Mucosa of descending colon (tissue), 3 donors: ENCODE measurements around the gene SCAMP2. TPM values are rescaled to one million over a fixed set of nuclear protein-coding genes. Genes with fewer than 3 reads are reported as not detected.

Source experiments
- ATAC-seq: fragments of 200-7000 bp; cut with Tn5 transposase; one replicate; pipeline ENCODE4 v1.9.1; 2020; ENCODE audit warnings: mild to moderate bottlenecking, moderate library complexity
- DNase-seq, 3 donors: peaks; one replicate each; pipeline ENCODE4 v3.0.0-alpha.2; 2020
- H3K36me3 ChIP-seq: fragments of 200-600 bp; one replicate; pipeline ENCODE4 v1.8.0; 2021; ENCODE audit warnings: low read depth, mild to moderate bottlenecking
- H3K4me1 ChIP-seq: fragments of 200-600 bp; one replicate; pipeline ENCODE4 v1.8.0; 2021; ENCODE audit warnings: low read depth, mild to moderate bottlenecking
- H3K4me3 ChIP-seq: fragments of 200-600 bp; one replicate; pipeline ENCODE4 v1.8.0; 2021; ENCODE audit warnings: mild to moderate bottlenecking
- H3K9me3 ChIP-seq: fragments of 200-600 bp; one replicate; pipeline ENCODE4 v1.8.0; 2021; ENCODE audit warnings: mild to moderate bottlenecking
- intact Hi-C, 2 donors: fragments of 100-400 bp; cut with DNase I in 1 of 2; cut with micrococcal nuclease in 1 of 2; formaldehyde crosslinking; loops; one replicate each; pipeline versions ENCODE4 v1.11.0 to v1.11.1; 2022; cut with DNase I, micrococcal nuclease
- total RNA-seq, 3 donors: library from RNA; stranded (reverse); fragmentation: NEBNext Ultra II Directional in 2 of 3; extraction: Animal tissue kit (Norgen Biotek cat#: 25700) in 2 of 3; gene quantifications; one replicate each; pipeline versions ENCODE4 v1.2.1 to v1.2.4, GENCODE V29; 2021 to 2023
- TF ChIP-seq, protein P1 (sequence below): fragments of 200-600 bp; IDR thresholded peaks from one replicate; pipeline ENCODE4 v1.8.0; 2022; ENCODE audit warnings: antibody characterized with exemption, mild to moderate bottlenecking
- donor health status: DM: no; HTN: no; CAD: no; lungs with moderate emphysema.
- donor health status: DM: no; HTN: no; CAD: no.
- donor health status: DM: no; HTN: yes; CAD: no.

The SCAMP2 gene
- total RNA-seq, 3 donors from 2014 or later, result 125 to 236 (median 218) TPM

DNA sequence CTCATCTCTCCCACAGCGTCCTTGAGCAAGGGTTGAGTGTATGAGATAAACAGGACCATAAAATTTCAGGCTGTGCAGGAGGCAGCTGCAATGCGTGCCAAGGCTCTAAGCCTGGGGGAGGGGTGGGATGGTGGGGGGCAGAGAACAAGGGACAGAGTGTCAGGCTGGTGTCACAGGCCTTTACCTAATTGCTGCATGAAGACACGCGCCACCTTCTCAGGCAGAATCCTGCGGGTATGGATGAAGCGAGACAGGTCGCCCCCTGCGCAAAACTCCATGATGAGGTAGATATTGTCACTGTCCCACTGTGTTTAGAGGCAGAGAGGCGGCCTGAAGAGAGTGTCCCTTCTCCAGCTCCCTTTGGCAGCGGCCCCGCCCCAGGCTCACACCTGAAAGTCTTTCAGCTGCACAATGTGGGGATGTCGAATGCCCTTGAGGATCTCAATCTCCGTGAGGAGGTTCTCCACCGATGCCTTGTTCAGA, 31.2 kb downstream of the SCAMP2 start:
- Histone ChIP-seq H3K4me1 (peaks cover 20% of the 10 kb centered on the region), H3K9me3 (no peaks in the 10 kb centered on the region), H3K36me3 (no peaks in the 10 kb centered on the region), H3K4me3 (no peak overlapping the region)
- intact Hi-C loops, result no loop called here
- TF ChIP-seq, protein P1, sequence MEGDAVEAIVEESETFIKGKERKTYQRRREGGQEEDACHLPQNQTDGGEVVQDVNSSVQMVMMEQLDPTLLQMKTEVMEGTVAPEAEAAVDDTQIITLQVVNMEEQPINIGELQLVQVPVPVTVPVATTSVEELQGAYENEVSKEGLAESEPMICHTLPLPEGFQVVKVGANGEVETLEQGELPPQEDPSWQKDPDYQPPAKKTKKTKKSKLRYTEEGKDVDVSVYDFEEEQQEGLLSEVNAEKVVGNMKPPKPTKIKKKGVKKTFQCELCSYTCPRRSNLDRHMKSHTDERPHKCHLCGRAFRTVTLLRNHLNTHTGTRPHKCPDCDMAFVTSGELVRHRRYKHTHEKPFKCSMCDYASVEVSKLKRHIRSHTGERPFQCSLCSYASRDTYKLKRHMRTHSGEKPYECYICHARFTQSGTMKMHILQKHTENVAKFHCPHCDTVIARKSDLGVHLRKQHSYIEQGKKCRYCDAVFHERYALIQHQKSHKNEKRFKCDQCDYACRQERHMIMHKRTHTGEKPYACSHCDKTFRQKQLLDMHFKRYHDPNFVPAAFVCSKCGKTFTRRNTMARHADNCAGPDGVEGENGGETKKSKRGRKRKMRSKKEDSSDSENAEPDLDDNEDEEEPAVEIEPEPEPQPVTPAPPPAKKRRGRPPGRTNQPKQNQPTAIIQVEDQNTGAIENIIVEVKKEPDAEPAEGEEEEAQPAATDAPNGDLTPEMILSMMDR, result no peak
- ATAC-seq, result peak; percentile 8
- peak in 1 of 3 donors; percentile 64 for DNase-seq

DNA sequence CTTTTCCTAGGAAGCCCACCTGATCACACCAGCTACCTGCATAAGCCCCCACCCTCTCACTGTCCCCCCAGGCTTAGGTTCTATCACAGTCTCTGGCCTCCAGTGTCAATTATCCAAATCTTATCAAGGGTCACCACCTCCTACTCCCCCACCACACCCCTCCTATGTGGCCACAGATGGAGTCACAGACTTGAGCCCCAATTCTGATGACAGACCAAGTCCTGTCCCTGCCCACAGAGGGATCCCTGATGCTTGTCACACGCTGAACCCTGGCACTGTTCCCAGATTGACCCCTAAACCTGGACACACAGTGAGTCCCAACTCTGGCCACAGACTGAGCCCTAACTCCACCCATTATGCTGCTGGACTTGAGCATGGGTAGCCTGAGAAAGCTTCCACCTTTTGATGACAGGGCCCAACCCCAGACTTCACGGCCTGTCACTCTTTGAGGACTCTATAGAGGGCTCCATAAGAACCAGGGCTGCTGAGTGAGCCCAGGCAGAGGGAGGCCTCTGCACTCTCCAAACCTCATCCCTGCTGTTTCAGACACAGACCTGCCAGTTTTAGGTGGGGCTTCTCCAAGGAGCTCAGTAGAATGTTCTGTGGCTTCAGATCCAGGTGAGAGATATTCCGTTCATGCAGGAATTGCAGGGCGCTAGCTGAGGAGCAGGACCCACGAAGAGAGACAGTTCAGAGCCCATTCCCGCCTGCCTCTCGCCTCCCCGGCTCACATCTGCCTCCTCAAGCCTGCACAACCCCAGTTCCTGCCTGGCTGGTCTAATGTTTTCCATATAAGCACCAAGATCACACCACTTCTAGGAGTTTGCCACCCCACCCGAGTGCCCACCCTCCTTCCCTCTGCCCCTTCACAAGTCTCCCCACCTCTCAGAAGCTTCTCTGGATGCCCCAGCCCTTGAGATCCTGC, 32.1 kb downstream of the SCAMP2 start:
- H3K36me3 ChIP-seq, result no peaks in the 10 kb centered on the region
- H3K9me3 ChIP-seq, result no peaks in the 10 kb centered on the region
- peaks cover 20% of the 10 kb centered on the region for H3K4me1 ChIP-seq
- ATAC-seq (no peak), DNase-seq (no peak)
- intact Hi-C loops, result no loop called here
- no peak overlapping the region for H3K4me3 ChIP-seq
- TF ChIP-seq, protein P1, result no peak

DNA sequence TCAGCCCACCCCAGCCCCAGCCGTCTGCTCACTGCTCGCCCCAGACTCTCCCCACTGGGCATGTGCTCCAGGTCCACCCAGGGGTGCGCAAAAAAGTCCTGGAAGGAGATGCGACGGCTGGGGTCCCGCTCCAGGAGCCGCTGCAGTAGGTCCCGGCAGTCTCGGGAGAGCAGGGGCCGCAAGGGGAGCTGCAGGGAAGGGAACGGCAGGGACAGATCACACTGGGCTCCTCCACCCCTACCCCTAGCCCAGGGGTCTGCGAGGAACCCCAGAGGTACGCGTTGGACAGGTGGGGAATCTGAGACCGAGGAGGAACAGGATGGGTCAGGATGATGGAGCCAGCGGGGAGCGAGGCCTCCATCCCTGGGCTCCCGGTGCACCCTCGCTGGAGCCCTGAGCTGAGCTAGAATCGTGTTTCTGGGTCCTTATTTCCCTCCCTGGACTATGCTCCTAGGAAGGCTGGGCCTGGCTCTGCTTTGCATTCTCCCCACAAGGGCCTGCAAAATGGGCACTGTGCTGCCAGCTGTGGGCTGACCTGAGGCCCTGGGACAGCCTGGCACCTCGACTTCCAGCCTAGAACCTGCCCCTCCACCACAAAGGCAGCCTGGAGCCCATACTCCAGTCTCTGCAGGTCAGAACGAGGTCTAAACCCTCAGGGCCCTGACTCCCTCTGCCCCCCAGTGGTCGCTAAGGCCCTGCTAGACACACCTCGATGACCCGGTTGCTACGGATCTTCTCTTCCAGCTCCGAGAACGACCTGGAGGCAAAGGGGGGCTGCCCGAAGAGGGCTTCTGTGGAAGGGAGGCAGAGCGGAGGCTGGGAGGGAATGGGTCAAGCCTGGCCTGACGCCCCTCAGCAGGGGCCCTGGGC, 33.4 kb downstream of the SCAMP2 start:
- H3K9me3 ChIP-seq, result no peaks in the 10 kb centered on the region
- no peak overlapping the region for H3K4me3 ChIP-seq
- DNase-seq (no peak), ATAC-seq (no peak)
- intact Hi-C loops, result no loop called here
- H3K4me1 ChIP-seq, result peaks cover 20% of the 10 kb centered on the region
- no peaks in the 10 kb centered on the region for H3K36me3 ChIP-seq
- TF ChIP-seq, protein P1, result no peak

DNA sequence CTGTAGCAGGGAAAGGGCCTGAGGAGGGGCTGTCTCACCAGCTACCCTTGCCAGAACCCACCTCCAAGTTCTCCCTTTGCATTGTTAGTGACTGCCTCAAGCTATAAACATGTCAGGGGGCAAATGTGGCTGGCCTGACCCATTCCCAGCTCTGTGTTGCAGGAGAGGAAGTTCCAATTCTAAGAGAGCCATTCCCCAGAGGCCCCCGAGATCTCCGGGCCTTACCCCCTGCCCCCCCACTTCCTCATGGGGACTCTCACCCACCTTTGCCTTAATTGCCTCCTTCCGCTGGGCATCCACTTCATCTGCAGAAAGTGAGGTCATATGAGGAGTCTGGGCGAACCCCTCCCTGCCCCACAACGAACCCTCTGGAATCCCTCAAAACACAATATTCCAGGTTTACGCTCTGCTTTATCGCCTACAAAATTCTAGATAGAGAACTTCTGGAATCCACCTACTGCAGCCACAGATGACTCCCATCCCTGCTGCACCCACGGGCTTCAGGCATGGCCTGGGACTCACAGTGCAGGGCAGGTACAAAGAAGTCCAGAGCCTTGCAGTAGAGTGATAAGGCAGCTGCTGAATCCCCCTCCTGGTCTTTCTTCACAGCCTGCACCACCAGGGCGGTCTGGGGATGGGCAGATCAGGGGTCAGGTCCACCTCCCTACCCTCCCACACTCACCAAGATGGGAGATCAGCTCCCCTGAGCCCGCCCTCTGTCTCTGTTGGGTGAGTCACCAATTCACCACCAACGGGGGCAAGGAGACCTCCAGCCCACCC, 34.2 kb downstream of the SCAMP2 start:
- intact Hi-C loops, result no loop called here
- ATAC-seq (no peak), DNase-seq (no peak)
- H3K9me3 ChIP-seq, result no peaks in the 10 kb centered on the region
- no peaks in the 10 kb centered on the region for H3K36me3 ChIP-seq
- TF ChIP-seq, protein P1, result no peak
- peaks cover 17% of the 10 kb centered on the region for H3K4me1 ChIP-seq
- H3K4me3 ChIP-seq, result no peak overlapping the region

DNA sequence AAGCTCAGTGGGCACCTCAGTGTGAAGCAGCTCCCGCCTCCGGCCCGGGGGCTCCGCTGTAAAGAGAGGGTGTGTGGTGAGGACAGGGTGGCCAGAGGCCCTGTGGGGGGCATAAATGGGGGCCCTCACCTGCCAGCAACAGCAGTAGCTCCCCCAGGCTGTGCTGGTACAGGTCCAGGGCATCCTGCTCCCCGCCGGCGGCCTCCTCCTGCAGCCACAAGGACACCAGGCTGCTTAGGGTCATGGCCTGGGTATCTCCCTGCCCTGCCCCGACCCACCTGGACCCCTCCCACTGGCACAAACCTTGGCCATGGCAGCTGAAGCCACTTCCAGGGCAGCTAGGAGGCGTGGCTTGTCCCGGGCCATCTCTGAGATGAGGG, 35.0 kb downstream of the SCAMP2 start:
- Histone ChIP-seq H3K36me3 (no peaks in the 10 kb centered on the region), H3K9me3 (no peaks in the 10 kb centered on the region), H3K4me3 (no peak overlapping the region), H3K4me1 (peaks cover 12% of the 10 kb centered on the region)
- DNase-seq (no peak), ATAC-seq (no peak)
- intact Hi-C loops, result no loop called here
- TF ChIP-seq, protein P1, result no peak
